HG02970 (cell line): ENCODE results near the gene RBM15B.
"Not testable (repeated sequence)": the region's sequence is repeated elsewhere in the genome, so short reads cannot be mapped to it uniquely, and the experiment has no call there.

ENCODE experiments used
- ATAC-seq: cut with Tn5 transposase; IDR thresholded peaks from one replicate; pipeline ENCODE4 v1.9.1; 2021; ENCODE audit warnings: mild to moderate bottlenecking, moderate library complexity, moderate number of reproducible peaks; ENCODE audit not compliant: unreplicated experiment, low FRiP score

RBM15B gene, protein sequence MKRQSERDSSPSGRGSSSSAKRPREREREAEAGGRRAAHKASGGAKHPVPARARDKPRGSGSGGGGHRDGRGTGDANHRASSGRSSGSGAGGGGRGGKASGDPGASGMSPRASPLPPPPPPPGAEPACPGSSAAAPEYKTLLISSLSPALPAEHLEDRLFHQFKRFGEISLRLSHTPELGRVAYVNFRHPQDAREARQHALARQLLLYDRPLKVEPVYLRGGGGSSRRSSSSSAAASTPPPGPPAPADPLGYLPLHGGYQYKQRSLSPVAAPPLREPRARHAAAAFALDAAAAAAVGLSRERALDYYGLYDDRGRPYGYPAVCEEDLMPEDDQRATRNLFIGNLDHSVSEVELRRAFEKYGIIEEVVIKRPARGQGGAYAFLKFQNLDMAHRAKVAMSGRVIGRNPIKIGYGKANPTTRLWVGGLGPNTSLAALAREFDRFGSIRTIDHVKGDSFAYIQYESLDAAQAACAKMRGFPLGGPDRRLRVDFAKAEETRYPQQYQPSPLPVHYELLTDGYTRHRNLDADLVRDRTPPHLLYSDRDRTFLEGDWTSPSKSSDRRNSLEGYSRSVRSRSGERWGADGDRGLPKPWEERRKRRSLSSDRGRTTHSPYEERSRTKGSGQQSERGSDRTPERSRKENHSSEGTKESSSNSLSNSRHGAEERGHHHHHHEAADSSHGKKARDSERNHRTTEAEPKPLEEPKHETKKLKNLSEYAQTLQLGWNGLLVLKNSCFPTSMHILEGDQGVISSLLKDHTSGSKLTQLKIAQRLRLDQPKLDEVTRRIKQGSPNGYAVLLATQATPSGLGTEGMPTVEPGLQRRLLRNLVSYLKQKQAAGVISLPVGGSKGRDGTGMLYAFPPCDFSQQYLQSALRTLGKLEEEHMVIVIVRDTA

DNA sequence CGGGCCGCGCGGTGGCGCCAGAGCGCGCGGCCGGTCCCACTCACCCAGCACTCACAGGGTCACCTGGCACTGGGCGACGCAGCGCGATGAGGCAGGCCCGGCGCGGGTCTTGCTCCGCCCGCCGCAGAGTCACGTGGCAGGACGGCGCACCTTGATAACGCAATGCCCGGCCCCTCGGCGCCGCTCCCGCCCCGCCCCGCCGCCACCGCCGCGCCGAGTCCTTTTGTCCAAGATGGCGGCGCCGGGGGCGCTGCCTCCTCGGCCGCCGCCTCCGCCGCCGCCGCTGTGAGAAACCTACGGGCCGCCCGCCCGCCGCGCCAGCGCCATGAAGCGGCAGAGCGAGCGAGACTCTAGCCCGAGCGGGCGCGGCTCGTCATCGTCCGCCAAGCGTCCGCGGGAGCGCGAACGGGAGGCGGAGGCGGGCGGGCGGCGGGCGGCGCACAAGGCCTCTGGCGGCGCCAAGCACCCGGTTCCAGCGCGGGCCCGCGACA lies at the start of gene RBM15B:
RBM15B (plus strand) TSS at position 211 of the 491 bp plus-strand sequence; CDS start at position 326, 115 bp downstream.
- ATAC-seq = peak; percentile 91

DNA sequence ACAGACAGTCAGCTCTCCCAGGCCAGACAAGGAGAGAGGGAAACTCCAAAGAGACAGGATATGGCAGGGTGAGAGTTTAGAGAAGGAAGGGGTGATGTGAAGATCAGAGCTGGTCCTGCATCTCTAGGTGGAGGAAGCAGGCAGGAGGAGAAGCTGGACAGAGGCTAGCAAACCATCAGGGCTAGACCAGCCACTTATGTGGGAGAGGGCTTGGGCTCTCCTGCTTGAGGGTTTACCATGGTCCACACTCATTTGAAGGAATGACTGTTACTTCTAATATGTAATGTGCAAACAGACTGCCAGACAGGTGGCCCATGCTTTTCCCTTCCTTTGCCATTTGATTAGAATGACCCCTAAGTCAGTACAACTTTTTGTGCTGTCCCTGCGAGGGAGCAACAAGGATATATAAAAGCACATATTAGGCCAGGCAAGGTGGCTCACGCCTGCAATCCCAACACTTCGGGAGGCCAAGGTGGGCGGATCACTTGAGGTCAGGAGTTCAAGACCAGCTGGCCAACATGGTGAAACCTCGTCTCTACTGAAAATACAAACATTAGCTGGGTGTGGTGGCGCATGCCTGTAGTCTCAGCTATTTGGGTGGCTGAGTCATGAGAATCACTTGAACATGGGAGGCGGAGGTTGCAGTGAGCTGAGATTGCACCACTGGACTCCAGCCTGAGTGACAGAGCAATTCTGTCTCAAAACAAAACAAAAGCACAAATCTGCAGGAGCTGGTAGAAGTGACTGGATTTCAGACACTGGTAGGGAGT lies 47.0 kb upstream of the RBM15B start:
- ATAC-seq = no peak

DNA sequence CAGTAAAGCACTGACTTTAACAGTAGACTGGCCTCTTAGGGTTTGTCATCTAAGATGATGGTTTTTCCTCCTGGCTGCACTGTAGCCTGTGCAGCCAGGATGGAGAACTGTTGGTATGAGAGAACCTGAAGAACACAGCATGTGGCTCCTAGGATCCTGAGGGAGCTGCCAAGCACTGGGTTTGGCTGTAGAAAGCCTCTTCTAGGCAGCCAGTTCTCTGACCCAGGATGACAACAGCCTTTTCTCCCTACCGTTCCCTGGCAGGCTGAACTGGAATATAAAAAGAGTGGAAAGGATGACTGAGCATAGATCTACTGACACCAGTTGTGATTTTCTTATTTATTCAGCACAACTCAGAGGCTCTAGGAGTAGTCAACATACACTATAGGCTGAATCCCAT lies 40.3 kb upstream of the RBM15B start:
- no peak for ATAC-seq

DNA sequence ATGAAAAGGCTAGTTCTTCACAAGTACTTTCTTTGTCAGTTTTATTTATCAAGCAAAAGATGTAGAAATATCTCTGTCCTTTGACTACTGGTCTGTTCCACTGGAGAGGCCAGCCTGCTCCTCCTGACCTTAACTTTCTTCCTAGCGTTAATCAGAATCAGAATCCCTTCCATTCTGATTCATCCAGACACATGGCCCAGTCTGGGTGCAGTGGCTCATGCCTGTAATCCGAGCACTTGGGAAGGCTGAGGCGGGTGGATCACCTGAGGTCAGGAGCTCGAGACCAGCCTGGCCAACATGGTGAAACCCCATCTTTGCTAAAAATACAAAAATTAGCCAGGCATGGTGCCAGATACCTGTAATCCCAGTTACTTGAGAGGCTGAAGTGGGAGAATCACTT lies 38.0 kb upstream of the RBM15B start:
- no peak for ATAC-seq

DNA sequence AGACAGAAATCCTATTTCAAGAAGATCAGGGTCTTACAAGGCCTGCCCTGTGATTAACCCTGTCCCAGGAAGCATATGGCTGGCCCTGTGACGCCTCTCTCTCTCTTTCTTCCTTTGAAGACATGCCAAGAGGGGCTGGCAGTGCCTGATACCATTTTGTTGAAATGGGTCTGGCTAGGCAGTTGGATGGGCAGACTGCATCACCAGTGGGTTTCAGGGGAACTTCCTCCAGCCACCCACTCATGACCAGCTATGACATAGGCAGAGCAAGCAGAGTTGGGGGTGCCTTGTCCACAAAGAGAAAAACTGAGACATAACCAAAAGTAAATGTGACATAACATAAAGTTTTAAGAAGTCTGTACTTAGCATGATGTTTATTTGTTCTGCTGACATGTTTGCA lies 37.4 kb upstream of the RBM15B start:
- no peak for ATAC-seq

DNA sequence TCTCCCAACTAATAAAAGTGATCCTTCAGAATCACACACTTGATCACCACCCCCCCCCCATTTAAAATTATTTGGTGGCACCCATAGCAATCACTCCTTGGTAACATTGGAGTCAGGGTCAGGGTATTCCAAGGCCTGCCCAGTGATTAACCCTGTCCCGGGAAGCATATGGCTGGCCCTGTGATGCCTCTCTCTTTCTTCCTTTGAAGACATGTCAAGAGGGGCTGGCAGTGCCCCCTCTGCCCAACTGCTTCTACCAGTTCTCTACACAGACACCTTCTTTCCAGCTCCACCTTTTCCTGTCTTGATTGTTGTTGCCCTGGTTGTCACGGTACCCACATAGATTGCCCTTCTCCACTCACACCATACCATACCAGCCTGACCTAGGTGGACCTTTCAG lies 36.9 kb upstream of the RBM15B start:
- no peak for ATAC-seq

DNA sequence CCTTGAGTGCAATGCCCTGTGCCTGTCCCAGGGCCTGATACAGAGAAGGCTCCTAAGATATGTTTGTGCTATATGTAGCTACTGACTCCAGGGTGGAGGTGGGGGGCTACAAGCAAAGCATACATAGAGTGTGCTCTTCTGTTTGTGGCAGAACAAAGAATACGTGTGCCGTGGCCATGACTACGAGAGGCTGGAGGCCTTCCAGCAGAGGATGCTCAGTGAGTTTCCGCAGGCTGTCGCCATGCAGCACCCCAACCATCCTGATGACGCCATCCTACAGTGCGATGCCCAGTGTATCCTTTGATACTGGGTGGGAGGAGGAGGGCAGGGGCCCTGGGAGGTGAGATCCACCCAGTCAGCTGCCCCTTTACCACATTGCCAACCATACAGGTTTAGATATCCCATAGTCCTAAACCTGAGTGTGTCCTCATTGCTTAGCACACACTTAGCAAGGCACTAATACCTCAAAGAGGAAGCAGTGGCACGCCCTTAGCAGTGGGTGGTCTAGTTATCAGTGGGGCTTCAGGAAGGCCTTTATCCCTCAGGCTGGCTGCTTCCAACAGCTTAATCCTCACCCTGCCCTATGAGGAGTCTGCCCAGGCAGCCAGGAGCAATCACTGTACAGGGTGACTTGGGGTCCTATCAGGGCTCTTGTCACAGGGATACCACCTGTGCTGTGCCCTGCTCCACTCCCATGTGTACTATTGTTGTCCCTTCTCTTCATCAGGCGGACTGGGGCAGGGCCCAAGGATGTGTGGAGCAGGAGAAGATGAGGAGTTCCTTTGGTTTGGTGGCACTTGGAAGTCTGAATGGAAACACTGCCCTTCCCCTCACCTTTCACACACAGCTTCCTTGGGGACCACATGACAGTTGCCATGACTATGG lies 36.1 kb upstream of the RBM15B start:
- ATAC-seq = no peak

DNA sequence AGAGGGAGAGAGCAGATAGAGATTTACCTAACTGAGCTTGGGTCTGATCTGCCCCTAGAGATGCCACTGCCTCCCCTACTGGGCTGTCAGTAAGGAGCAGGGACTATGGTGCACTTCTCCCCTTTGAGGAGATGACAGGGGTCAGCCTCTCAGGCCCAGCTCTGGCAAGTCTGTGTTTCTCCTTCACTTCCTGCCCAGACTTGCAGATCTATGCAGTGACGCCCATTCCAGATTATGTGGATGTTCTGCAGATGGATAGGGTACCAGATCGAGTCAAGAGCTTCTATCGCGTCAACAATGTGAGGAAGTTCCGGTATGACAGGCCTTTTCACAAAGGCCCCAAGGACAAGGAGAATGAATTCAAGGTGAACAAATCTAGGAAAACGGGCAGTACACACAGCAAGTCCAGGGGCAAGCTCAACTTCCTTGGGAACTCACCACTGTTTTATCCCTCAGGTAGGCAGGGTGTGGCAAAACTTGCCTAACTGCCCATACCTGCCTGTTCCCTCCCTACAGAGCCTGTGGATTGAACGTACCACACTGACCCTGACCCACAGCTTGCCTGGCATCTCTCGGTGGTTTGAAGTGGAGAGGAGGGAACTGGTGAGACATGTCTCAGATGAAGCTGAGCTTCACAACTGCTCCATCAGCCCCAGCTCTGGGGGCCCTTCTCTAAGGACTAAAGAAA lies 35.0 kb upstream of the RBM15B start:
- no peak for ATAC-seq

DNA sequence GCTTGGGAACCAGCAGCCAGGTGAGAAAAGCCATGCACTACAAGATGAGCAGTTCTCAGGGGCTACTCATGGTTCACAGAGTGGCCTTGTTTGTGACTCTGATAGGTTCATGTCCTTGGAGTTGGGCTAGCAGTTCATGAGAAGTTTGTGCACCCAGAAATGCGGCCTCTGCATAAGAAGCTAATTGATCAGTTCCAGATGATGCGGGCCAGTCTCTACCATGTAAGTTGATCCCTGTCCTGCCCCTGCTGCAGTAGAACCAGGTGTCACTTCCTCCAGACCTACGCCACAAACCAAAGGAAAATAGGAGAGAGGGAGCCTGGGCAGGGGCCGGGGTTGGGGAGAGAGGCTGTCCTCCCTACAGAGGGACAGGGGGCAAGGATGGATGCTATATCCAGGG lies 33.2 kb upstream of the RBM15B start:
- ATAC-seq = no peak

DNA sequence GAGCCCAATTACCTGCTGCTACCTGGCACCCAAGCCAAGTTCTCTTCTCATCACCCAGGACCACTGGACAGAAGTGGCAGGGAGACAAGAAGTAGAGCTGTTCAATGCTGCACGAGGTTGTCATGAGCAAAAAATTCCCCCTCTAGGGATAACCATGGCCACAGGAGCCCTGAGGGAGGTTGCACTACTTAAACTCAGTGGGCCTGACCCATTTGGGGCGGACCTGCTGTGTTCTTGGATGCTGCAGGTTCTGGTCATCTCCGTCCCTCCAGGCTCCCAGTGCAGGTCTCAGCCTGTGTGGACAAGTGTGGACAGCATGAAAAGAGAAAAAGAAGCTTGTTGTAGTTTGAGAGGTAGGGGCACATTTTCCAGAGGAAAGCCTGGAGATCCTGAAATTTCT lies 32.1 kb upstream of the RBM15B start:
- ATAC-seq = no peak

DNA sequence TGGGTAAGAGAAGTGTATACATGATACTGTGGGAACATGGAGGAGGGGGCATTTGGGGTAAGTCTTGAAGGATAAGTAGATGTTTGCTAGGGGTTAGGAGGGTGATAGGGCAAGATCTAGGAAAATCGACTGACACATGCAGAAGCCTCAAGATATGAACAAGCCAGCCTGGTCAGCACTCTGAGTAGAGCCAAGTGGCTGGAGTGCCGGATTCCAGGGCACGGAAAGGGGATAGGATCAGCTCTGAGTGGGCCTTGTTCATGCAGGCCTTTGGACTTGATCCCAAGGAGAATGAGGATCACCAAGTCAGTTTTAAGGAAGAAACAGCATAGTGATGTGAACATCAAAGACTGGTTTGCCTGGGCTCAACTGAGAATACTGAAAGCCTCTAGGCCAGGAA lies 30.3 kb upstream of the RBM15B start:
- no peak for ATAC-seq

DNA sequence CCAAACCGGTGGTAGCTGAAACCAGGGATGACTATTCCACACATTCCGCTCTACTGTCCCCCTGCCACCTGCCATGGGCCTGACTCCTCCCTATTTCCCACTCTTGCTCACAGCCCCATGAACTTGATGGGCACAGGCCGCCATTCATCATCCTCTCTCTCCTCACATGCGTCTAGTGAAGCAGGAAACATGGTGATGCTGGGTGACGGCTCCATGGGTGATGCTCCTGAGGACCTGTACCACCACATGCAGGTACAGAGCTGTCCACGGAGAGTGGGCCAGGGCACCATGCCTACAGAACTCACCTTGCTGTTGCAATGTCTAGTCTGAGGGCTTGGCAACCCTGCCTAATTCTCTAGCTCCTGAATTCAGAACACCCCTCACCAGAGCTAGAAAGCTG lies 29.3 kb upstream of the RBM15B start:
- ATAC-seq = no peak

DNA sequence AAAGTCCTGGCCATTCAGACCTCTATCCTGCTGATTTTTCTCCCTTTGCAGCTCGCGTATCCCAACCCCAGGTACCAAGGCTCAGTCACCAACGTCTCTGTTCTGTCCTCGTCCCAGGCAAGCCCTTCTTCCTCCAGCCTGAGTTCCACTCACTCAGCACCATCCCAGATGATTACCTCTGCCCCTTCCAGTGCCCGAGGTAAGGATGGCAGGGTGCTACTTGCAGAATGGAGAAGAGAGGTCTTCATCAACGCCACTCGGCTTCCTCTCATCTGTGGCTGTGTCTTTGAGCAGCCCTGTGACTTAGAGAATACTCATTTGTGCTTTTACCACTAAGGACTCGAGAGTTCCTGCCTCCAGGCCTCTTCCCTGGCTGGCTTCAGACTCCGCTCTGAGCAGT lies 28.6 kb upstream of the RBM15B start:
- ATAC-seq = no peak

DNA sequence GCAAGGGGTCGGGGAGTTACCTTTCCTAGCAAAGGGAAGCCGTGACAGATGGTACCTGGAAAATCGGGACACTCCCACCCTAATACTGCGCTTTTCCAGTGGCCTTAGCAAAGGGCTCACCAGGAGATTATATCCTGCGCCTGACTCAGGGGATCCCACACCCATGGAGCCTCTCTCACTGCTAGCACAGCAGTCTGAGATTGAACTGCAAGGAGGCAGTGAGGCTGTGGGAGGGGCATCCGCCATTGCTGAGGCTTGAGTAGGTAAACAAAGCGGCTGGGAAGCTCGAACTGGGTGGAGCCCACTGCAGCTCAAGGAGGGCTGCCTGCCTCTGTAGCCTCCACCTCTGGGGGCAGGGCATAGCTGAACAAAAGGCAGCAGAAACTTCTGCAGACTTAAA lies 22.8 kb upstream of the RBM15B start:
- ATAC-seq = not testable (repeated sequence)

DNA sequence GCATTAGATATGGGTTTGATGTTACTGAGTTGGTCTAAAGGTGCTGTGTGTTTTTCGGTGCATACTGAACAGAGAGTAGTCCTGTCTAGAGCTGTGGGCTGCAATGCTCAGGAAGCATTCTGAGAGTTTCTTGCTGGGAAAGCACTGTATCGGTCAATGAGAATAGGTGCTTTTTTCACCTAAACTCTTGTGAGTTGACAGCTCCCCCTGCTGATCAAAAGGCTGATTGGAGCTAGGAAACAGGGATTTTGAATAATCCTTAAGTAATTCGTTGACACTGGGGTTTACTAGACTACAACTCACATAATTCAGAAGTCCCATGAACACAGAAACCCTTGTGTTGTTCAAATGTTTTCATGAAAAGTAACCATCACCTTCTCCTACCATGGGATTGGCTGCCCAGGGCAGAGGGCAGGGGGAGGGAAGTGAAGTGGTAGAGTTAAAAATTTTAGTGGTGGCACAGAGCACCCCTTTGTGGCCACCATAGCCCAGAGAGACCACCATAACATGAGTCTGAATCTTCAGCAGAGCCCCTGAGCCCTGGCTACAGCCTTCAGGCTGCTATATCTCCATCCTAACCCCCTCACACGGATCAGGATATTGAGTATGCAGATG lies 19.0 kb upstream of the RBM15B start:
- ATAC-seq = no peak

DNA sequence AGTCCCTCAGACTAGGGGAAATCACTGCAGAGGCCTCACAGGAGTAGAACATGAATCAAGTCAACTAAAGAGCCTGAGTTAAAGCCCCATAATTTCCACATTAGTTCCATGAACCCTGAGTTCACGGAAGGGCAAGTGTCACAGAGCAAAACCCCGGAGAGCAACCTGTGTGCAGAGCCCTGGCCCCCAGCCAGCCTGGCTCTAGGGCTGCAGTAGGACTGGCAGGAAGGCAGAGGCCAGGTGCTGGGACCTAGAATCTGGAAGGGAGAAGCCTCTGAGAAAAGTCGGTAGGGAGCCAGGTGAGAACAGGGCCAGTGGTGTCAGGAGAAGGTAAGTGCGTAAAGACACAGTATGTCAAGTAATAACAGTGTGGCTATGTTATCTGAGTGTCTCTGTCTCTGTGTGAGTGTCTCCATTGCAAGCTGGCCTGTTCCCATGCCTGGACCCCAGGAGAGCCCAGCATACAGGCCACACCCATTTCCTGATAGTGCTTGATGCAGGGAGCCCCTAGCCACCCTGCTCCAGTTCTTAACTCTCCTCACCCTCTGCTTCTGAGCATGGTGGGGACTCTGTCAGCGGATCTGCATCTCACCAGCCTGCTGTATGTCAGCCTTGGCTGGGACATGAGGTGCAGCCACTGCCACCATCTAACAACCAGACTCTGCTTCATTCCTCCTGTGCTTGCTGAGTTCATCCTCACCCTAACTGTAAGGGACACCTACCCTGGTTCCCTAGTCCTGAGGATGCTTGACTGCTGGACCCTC lies 17.2 kb upstream of the RBM15B start:
- ATAC-seq = no peak

DNA sequence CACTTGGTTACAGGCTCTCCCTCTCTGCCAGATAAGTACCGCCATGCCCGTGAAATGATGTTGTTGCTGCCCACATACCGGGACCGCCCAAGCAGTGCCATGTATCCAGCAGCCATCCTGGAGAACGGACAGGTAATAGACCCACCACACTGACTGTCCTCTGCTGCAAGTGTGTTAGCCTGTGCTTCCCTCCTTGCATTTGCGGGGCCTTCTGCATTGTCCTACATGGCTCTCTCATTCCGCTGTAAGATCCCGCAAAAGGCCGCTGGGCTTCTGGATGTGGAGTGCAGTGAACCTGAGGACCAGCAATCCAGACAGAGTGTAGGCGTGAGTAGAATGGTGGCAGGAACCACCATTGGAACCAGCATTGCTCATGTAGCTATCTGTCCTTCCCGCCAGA lies 16.6 kb upstream of the RBM15B start:
- ATAC-seq = no peak

DNA sequence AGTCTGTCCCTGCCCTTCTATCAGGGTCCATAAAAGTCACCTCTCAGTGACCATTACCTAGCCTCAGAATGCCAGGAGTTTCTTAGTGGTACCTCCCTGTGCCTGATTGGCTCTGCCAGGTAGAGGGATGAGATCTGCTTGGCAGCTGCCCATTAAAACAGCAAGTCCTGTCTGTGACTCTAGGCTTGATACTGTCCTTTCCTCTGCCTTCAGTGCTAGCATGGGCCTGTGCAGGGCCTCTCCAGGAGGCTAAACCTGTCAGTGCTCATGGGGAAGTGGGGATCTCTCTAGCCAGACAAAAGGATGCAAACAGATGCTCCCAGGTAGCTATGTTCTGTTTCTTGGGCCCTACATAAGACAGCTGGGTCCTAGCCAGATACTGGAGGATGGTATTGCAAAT lies 15.9 kb upstream of the RBM15B start:
- ATAC-seq = no peak
